ENCODE measurements around the gene PGM2.

DNA sequence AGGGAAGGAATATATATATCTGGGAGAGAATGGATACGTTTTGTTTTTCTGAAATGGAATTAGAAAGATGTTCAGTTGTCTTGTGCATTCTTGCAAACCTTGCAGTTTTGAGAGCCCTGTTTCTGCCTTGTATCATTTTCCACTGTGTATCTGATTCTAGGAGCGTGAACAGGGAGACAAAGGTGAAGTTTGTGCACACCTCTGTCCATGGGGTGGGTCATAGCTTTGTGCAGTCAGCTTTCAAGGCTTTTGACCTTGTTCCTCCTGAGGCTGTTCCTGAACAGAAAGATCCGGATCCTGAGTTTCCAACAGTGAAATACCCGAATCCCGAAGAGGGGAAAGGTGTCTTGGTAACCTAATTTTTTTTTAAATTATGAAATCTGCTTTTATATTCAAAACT lies 17.7 kb downstream of the PGM2 start:
- TF ChIP-seq, protein P1, sequence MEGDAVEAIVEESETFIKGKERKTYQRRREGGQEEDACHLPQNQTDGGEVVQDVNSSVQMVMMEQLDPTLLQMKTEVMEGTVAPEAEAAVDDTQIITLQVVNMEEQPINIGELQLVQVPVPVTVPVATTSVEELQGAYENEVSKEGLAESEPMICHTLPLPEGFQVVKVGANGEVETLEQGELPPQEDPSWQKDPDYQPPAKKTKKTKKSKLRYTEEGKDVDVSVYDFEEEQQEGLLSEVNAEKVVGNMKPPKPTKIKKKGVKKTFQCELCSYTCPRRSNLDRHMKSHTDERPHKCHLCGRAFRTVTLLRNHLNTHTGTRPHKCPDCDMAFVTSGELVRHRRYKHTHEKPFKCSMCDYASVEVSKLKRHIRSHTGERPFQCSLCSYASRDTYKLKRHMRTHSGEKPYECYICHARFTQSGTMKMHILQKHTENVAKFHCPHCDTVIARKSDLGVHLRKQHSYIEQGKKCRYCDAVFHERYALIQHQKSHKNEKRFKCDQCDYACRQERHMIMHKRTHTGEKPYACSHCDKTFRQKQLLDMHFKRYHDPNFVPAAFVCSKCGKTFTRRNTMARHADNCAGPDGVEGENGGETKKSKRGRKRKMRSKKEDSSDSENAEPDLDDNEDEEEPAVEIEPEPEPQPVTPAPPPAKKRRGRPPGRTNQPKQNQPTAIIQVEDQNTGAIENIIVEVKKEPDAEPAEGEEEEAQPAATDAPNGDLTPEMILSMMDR (conservative IDR thresholded peaks at IDR 0.05; ENCODE audit: low read depth, low read length): no peak
- TF ChIP-seq EZH2 (IDR thresholded peaks at IDR 0.05; ENCODE audit: borderline replicate concordance, low read depth, low read length, poor library complexity, severe bottlenecking): no peak

Measured in A673 (cell line).